HG03060 (cell line): ENCODE results near the gene GGT1.
"Not testable (repeated sequence)": the region's sequence is repeated elsewhere in the genome, so short reads cannot be mapped to it uniquely, and the experiment has no call there.

Source experiments
- ATAC-seq: cut with Tn5 transposase; IDR thresholded peaks from one replicate; pipeline ENCODE4 v1.9.1; 2021; ENCODE audit warnings: low read depth, moderate number of reproducible peaks; ENCODE audit not compliant: unreplicated experiment

GGT1 gene

GRCh38 chr22:24632642-24633041 is 29.6 kb downstream of the GGT1 start:
- not testable (repeated sequence) for ATAC-seq

GRCh38 chr22:24633231-24634023 is 30.4 kb downstream of the GGT1 start:
- not testable (repeated sequence) for ATAC-seq

GRCh38 chr22:24634776-24635389 is 31.9 kb downstream of the GGT1 start:
- ATAC-seq: not testable (repeated sequence)

- not testable (repeated sequence) for ATAC-seq
These were observed 33.5 kb downstream of the GGT1 start for GRCh38 chr22:24636513-24636912.

- ATAC-seq: not testable (repeated sequence)
These were observed 39.3 kb downstream of the GGT1 start for GRCh38 chr22:24642307-24642706.

- not testable (repeated sequence) for ATAC-seq
These were observed 41.4 kb downstream of the GGT1 start for GRCh38 chr22:24644409-24644808.

GRCh38 chr22:24645408-24646399 is 42.7 kb downstream of the GGT1 start:
- ATAC-seq: not testable (repeated sequence)

- ATAC-seq: not testable (repeated sequence)
These were observed 43.8 kb downstream of the GGT1 start for GRCh38 chr22:24646756-24647155.

- ATAC-seq: not testable (repeated sequence)
These were observed 46.4 kb downstream of the GGT1 start for GRCh38 chr22:24649371-24649770.

- ATAC-seq: not testable (repeated sequence)
These were observed 47.9 kb downstream of the GGT1 start for GRCh38 chr22:24650884-24651283.

- ATAC-seq: not testable (repeated sequence)
These were observed 62.4 kb downstream of the GGT1 start for GRCh38 chr22:24665395-24665794.

GRCh38 chr22:24667904-24668303 is 64.9 kb downstream of the GGT1 start:
- ATAC-seq: not testable (repeated sequence)

GRCh38 chr22:24672532-24672931 is 69.5 kb downstream of the GGT1 start:
- not testable (repeated sequence) for ATAC-seq
